ENCODE measurements around the gene KCNQ1OT1.

DNA sequence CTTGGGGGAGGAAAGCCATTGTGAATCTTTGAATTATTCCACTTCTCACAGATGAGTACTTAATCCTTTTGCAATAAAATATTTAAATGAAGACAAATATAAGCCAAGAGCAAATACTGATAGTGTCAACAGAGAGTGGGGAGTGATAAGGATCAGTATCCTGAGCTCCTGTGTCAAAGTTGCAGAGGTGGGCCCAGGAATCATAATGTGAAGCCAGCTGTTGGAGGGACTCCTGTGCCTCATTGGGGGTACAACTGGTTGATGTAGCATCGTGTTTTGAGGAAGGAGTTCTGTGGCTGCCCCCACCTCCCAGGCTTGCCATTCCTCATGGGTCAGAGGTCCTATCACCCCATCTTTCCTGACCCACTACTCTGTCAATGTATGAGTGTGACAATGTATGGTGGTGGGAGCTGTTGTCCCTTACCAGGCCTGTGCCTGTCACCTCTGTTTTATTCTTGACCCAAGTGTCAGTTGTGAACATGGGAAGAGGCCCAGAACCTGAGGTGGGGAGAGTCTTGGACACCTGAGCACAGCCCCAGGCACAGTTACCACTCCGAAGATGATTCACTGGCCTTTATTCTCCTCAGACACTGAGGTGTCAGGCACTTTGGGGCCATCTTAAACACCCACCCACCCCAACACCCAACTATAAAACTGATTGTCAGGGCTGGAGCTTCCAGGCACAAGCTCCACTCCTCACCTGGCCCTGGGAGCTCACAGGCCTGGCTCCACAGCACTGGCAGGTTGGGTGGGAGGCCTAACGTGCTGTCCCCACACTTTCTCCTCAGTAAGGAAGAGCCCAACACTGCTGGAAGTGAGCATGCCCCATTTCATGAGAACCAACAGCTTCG, 38.4 kb downstream of the KCNQ1OT1 start:
- TF ChIP-seq, protein P1, sequence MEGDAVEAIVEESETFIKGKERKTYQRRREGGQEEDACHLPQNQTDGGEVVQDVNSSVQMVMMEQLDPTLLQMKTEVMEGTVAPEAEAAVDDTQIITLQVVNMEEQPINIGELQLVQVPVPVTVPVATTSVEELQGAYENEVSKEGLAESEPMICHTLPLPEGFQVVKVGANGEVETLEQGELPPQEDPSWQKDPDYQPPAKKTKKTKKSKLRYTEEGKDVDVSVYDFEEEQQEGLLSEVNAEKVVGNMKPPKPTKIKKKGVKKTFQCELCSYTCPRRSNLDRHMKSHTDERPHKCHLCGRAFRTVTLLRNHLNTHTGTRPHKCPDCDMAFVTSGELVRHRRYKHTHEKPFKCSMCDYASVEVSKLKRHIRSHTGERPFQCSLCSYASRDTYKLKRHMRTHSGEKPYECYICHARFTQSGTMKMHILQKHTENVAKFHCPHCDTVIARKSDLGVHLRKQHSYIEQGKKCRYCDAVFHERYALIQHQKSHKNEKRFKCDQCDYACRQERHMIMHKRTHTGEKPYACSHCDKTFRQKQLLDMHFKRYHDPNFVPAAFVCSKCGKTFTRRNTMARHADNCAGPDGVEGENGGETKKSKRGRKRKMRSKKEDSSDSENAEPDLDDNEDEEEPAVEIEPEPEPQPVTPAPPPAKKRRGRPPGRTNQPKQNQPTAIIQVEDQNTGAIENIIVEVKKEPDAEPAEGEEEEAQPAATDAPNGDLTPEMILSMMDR (IDR thresholded peaks at IDR 0.05 in 4 of 5, conservative IDR thresholded peaks at IDR 0.05 in 1 of 5) = no peak
- TF ChIP-seq POLR2A (IDR thresholded peaks at IDR 0.05) = no peak

Measured in gastrocnemius medialis (tissue), 4 donors.